ENCODE results near the gene WDR35.

DNA sequence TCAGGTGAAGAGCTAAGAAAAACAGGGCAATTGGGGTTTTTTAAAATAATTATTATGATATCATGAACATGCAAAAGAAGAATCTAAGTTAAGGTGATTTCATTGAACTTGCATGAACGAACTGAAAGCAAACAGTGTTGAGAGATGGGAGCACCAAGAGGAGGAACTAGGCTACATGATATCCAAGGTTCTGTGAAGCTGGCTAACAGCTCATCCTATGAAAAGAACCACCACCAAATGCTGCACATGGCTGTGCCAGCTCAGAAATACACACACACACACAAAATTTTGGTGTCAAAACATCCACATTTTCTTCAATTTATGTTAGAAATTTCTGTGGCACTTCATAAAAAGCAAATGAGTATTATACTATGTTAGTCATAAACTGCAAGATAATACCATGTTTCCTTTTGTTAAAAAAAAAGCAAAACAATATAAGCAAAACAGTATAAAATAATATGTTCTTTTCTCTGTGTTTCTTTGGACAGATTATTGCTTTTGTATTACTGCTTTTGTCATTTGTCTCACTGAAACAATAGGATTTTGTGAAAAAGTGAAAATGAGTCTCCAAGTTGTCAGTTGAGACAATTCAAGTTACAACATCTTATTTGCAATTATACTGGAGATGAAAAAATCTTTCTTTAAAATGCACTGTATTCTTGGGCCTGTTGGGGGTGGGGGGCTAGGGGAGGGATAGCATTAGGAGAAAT lies 75.5 kb downstream of the WDR35 start:
- no peak for TF ChIP-seq CTCF (IDR thresholded peaks at IDR 0.05)
- no peak for TF ChIP-seq EP300 (IDR thresholded peaks at IDR 0.05)
- TF ChIP-seq POLR2A (IDR thresholded peaks at IDR 0.05): no peak
- no peak for TF ChIP-seq POLR2AphosphoS5 (IDR thresholded peaks at IDR 0.05)

Measured in sigmoid colon (tissue), 4 donors.